Measurements from ENCODE around the gene CFAP20DC.
"Not testable (repeated sequence)": the region's sequence is repeated elsewhere in the genome, so short reads cannot be mapped to it uniquely, and the experiment has no call there.

DNA sequence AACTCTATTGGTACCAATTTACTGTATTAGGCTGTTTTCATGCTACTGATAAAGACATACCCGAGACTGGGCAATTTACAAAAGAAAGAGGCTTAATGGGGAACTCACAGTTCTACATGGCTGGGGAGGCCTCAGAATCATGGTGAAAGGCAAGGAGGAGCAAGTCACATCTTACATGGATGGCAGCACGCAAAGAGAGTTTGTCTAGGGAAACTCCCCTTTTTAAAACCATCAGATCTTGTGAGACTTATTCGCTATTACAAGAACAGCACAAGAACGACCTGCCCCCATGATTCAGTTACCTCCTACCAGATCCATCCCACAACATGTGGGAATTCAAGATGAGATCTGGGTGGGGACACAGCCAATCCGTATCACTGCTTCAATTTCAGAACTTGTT is 154.1 kb downstream of the CFAP20DC start:
- TF ChIP-seq MAFK (IDR thresholded peaks at IDR 0.05; ENCODE audit: low read depth, low read length); RCOR1 (IDR thresholded peaks at IDR 0.05; ENCODE audit: insufficient replicate concordance, low read length); CEBPB (IDR thresholded peaks at IDR 0.05; ENCODE audit: low read depth, low read length); FOS (IDR thresholded peaks at IDR 0.05; ENCODE audit: low read depth, low read length); POLR2A (IDR thresholded peaks at IDR 0.05; ENCODE audit: low read depth, low read length); BHLHE40 (IDR thresholded peaks at IDR 0.05; ENCODE audit: low read depth, low read length); SMC3 (IDR thresholded peaks at IDR 0.05; ENCODE audit: low read depth, low read length); RAD21 (IDR thresholded peaks at IDR 0.05; ENCODE audit: low read length): not testable (repeated sequence)
- TF ChIP-seq, protein P1, sequence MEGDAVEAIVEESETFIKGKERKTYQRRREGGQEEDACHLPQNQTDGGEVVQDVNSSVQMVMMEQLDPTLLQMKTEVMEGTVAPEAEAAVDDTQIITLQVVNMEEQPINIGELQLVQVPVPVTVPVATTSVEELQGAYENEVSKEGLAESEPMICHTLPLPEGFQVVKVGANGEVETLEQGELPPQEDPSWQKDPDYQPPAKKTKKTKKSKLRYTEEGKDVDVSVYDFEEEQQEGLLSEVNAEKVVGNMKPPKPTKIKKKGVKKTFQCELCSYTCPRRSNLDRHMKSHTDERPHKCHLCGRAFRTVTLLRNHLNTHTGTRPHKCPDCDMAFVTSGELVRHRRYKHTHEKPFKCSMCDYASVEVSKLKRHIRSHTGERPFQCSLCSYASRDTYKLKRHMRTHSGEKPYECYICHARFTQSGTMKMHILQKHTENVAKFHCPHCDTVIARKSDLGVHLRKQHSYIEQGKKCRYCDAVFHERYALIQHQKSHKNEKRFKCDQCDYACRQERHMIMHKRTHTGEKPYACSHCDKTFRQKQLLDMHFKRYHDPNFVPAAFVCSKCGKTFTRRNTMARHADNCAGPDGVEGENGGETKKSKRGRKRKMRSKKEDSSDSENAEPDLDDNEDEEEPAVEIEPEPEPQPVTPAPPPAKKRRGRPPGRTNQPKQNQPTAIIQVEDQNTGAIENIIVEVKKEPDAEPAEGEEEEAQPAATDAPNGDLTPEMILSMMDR (conservative IDR thresholded peaks at IDR 0.05; ENCODE audit: low read depth, low read length) = not testable (repeated sequence)
- TF ChIP-seq, protein P2, sequence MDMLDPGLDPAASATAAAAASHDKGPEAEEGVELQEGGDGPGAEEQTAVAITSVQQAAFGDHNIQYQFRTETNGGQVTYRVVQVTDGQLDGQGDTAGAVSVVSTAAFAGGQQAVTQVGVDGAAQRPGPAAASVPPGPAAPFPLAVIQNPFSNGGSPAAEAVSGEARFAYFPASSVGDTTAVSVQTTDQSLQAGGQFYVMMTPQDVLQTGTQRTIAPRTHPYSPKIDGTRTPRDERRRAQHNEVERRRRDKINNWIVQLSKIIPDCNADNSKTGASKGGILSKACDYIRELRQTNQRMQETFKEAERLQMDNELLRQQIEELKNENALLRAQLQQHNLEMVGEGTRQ (IDR thresholded peaks at IDR 0.05; ENCODE audit: low read depth, low read length) = not testable (repeated sequence)
